ENCODE measurements around the gene AK2.
"Not testable (repeated sequence)": the region's sequence is repeated elsewhere in the genome, so short reads cannot be mapped to it uniquely, and the experiment has no call there.

Gene AK2

DNA sequence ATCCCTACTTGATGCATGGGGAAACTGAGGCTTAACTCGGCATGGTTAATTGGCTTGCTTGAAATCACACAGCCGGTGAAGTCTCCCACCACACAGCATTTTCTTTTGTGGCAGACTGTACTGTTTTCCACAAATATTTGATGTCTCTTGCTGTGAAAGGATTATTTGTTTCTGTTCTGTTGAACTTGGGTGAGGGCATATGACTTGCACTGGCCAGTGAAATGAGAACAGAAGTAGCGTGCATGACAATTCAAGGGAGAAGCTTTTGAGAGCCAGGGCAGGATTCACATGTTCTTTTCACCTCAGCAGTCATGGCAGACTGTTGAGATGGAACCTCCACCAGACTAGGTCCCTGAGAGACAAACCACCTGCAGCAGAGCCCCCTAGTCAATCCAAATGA is 11.7 kb upstream of the AK2 start:
- Histone ChIP-seq H3K36me3 (ENCODE audit: insufficient read depth) (no peaks in the 10 kb centered on the region), H3K79me2 (ENCODE audit: insufficient read depth, low read depth) (no peaks in the 10 kb centered on the region), H3K9ac (no peak overlapping the region), H3K27me3 (ENCODE audit: insufficient read depth, low read depth) (no peaks in the 10 kb centered on the region), H3K27ac (no peak overlapping the region), H3K4me2 (no peak overlapping the region), H3K4me1 (ENCODE audit: low read depth, poor library complexity, severe bottlenecking) (peaks cover 13% of the 10 kb centered on the region), H3K4me3 (IDR thresholded peaks at IDR 0.05; ENCODE audit: insufficient read depth, low read depth, low read length) (no peak overlapping the region), H4K20me1 (ENCODE audit: insufficient read depth) (no peaks in the 10 kb centered on the region), H2AFZ (ENCODE audit: low read depth) (no peak overlapping the region)
- TF ChIP-seq, protein P1, sequence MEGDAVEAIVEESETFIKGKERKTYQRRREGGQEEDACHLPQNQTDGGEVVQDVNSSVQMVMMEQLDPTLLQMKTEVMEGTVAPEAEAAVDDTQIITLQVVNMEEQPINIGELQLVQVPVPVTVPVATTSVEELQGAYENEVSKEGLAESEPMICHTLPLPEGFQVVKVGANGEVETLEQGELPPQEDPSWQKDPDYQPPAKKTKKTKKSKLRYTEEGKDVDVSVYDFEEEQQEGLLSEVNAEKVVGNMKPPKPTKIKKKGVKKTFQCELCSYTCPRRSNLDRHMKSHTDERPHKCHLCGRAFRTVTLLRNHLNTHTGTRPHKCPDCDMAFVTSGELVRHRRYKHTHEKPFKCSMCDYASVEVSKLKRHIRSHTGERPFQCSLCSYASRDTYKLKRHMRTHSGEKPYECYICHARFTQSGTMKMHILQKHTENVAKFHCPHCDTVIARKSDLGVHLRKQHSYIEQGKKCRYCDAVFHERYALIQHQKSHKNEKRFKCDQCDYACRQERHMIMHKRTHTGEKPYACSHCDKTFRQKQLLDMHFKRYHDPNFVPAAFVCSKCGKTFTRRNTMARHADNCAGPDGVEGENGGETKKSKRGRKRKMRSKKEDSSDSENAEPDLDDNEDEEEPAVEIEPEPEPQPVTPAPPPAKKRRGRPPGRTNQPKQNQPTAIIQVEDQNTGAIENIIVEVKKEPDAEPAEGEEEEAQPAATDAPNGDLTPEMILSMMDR (conservative IDR thresholded peaks at IDR 0.05; ENCODE audit: low read depth, low read length), result no peak

DNA sequence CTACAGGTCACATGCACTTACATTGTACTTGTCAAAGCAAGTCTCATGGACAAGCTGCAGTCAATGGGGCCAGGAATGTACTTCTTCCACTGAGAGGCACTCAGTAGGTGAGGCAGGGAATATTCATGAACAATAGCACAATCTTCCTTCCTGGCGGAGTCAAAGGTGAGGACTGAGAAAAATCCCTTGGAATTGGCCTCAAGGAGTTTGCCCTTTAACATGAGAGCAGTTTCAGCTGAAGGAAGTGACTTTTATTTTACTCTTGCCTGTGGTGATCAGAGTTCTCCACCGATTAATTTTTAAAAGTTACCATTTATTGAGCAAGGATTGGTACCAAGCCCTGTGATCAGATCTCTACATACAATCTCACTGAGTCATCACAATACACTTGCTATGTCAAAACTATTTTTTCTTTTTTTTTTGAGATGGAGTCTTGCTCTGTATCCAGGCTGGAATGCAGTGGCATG is 11.2 kb upstream of the AK2 start:
- no peak overlapping the region for H3K27ac ChIP-seq

DNA sequence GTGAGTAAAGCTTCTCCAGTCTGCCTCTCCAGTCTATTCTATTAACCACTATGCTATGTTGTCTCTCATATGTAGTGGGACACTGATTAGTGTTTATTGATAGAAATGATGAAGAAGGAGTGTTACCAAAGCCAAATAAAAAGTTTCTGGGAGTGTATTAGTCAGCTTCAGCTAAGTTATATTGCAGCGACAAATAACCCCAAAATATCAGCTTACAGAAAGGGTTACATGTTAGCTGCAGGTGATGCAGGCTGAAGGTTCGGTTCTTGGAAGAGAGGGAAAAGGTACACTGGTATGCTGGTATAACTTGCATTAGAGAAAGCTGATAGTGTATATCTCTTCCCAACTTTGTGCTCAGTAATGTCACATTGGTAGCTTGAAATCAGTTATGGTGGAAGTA is 10.6 kb upstream of the AK2 start:
- Histone ChIP-seq H3K4me3 (IDR thresholded peaks at IDR 0.05; ENCODE audit: insufficient read depth, low read depth, low read length) (no peak overlapping the region), H2AFZ (ENCODE audit: low read depth) (no peak overlapping the region), H3K9ac (no peak overlapping the region), H3K4me2 (no peak overlapping the region), H3K36me3 (ENCODE audit: insufficient read depth) (no peaks in the 10 kb centered on the region), H3K27ac (no peak overlapping the region), H4K20me1 (ENCODE audit: insufficient read depth) (no peaks in the 10 kb centered on the region), H3K4me1 (ENCODE audit: low read depth, poor library complexity, severe bottlenecking) (peaks cover 13% of the 10 kb centered on the region), H3K27me3 (ENCODE audit: insufficient read depth, low read depth) (no peaks in the 10 kb centered on the region), H3K79me2 (ENCODE audit: insufficient read depth, low read depth) (no peaks in the 10 kb centered on the region)
- TF ChIP-seq, protein P1 (conservative IDR thresholded peaks at IDR 0.05; ENCODE audit: low read depth, low read length), result no peak

More for the DNA sequence above, 11.2 kb upstream of the AK2 start:
- Histone ChIP-seq H3K79me2 (ENCODE audit: insufficient read depth, low read depth) (no peaks in the 10 kb centered on the region), H3K36me3 (ENCODE audit: insufficient read depth) (no peaks in the 10 kb centered on the region), H3K9ac (no peak overlapping the region), H3K4me1 (ENCODE audit: low read depth, poor library complexity, severe bottlenecking) (peaks cover 13% of the 10 kb centered on the region), H3K4me2 (no peak overlapping the region), H4K20me1 (ENCODE audit: insufficient read depth) (no peaks in the 10 kb centered on the region), H3K4me3 (IDR thresholded peaks at IDR 0.05; ENCODE audit: insufficient read depth, low read depth, low read length) (no peak overlapping the region), H3K27me3 (ENCODE audit: insufficient read depth, low read depth) (no peaks in the 10 kb centered on the region), H2AFZ (ENCODE audit: low read depth) (no peak overlapping the region)
- TF ChIP-seq, protein P1 (conservative IDR thresholded peaks at IDR 0.05; ENCODE audit: low read depth, low read length), result no peak

DNA sequence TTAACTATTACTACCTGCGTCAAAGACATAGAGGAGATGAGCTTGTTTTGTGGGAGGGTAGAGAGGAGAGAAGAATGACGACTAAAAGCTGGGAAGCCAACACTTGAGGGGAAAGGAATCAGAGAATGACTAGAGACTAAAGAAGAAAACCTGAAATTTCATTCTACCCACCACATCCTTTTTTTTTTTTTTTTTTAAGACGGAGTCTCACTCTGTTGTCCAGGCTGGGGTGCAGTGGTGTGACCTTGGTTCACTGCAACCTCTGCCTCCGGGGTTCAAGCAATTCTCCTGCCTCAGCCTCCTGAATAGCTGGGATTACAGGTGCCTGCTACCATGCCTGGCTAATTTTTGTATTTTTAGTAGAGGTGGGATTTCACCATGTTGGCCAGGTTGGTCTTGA is 9.6 kb upstream of the AK2 start:
- peaks cover 13% of the 10 kb centered on the region for H3K4me1 ChIP-seq (ENCODE audit: low read depth, poor library complexity, severe bottlenecking)
- H3K9ac ChIP-seq; H3K27ac ChIP-seq; H3K27me3 ChIP-seq (ENCODE audit: insufficient read depth, low read depth); H3K79me2 ChIP-seq (ENCODE audit: insufficient read depth, low read depth); H3K36me3 ChIP-seq (ENCODE audit: insufficient read depth); H3K4me3 ChIP-seq (IDR thresholded peaks at IDR 0.05; ENCODE audit: insufficient read depth, low read depth, low read length); H3K4me2 ChIP-seq; H2AFZ ChIP-seq (ENCODE audit: low read depth); H4K20me1 ChIP-seq (ENCODE audit: insufficient read depth): not testable (repeated sequence)

DNA sequence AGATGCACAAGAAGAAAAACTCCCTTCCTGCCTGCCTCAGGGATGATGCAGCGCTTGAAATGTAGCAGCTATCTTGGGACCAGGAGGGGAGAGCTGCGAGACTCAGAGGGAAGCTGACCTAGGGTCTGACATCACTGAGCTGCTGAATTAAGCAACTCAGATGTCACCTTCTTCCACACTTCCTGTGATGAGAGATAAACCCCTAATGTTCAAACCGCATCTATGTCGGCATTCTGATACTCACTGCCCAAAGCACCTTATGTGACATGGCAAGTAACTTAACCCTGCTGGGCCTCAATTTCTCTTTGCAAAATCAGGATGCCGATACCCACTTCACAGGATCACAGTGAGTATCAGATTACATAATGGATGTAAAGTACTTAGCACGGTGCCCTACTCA is 9.1 kb upstream of the AK2 start:
- no peak overlapping the region for H3K4me3 ChIP-seq (IDR thresholded peaks at IDR 0.05; ENCODE audit: insufficient read depth, low read depth, low read length)
- no peaks in the 10 kb centered on the region for H3K27me3 ChIP-seq (ENCODE audit: insufficient read depth, low read depth)
- H3K9ac ChIP-seq, result no peak overlapping the region
- H2AFZ ChIP-seq (ENCODE audit: low read depth), result no peak overlapping the region
- TF ChIP-seq, protein P1 (conservative IDR thresholded peaks at IDR 0.05; ENCODE audit: low read depth, low read length), result no peak
- H3K36me3 ChIP-seq (ENCODE audit: insufficient read depth), result no peaks in the 10 kb centered on the region
- H3K4me2 ChIP-seq, result no peak overlapping the region
- no peaks in the 10 kb centered on the region for H3K79me2 ChIP-seq (ENCODE audit: insufficient read depth, low read depth)
- peaks cover 13% of the 10 kb centered on the region for H3K4me1 ChIP-seq (ENCODE audit: low read depth, poor library complexity, severe bottlenecking)
- no peak overlapping the region for H3K27ac ChIP-seq
- no peaks in the 10 kb centered on the region for H4K20me1 ChIP-seq (ENCODE audit: insufficient read depth)
